Astrocyte of the spinal cord (primary cell): Measurements from ENCODE around the gene IRF8.

ENCODE experiments used
- DNase-seq: peaks from one replicate; pipeline ENCODE4 v3.0.0; 2011; ENCODE audit warnings: low read depth, low spot score
- H3K4me3 ChIP-seq: 2 replicates; pipeline ENCODE4 v1.5.1; 2011; ENCODE audit warnings: low read depth, mild to moderate bottlenecking, low read length, moderate library complexity
- CTCF ChIP-seq: IDR thresholded peaks from 2 replicates; pipeline ENCODE4 v1.5.1; 2012; ENCODE audit warnings: low read depth, mild to moderate bottlenecking, low read length, inconsistent platforms
- in situ Hi-C: cut with HindIII; loops from 2 replicates; pipeline ENCODE4 v1.10.0; 2017; ENCODE audit warnings: low sequenced_read_pairs

IRF8 gene

DNA sequence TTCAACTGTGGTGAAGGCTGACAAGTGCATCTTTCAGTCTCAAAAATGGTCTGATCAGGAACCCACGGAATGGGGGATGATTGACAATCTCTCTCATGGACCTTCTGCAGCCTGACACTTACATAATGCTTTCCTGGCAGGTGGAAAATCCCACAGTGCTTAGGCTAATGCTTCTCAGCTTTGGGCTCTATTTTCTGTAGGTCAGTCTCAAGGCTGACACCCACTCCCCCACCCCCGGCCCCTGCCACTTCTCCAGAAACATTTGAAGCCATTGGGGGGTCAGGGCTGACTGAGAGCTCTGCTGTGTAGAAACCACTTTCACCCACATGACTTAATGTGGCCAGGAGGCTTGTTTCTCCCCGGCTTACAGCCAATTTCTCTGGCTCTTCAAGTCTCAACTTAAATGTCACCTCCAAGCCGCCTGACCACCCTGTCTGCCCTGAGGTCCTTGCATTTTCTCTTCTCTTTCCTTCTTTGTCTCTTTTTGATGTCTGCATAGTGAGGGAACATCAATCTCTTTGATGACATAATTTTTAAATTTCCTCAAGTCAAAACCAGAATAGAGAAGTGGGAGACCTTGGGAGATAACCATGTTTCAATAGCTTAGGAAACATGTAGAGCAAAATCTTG is 16.7 kb upstream of the IRF8 start:
- no peak for TF ChIP-seq CTCF
- in situ Hi-C loops: no loop called here
- DNase-seq: no peak
- H3K4me3 ChIP-seq: no peak overlapping the region

GRCh38 chr16:85883813-85884212 is 15.1 kb upstream of the IRF8 start:
- no peak for TF ChIP-seq CTCF
- no peak overlapping the region for H3K4me3 ChIP-seq
- in situ Hi-C loops: no loop called here
- no peak for DNase-seq

DNA sequence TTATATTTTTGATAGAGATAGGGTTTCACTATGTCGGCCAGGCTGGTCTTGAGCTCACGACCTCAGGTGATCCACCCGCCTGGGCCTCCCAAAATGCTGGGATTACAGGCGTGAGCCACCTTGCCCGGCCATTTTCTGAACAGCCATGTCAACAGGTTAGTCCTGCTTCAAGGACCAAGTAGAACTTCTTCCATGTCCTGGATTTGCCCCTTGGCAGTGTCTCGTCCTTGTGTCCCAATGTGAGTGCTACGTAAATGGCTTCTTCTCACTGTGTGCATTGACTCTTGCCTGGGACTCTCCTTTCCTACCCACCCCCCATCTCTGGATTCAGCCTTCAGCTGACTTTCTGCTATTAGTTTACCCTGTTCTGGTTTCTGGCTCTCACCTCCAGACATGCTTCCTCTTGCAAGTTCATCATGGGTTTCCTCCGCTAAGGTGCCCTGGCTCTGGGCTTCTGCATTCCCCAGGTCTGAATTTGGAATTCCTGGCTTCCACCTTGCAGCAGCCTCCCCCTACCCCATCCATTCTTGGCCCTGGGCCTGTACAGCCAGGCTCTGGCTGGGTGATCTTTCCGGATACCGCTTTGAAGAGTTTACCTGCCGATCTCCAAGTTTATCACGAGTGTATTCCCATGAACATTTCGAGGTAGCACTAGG is 14.0 kb upstream of the IRF8 start:
- DNase-seq: no peak
- no peak overlapping the region for H3K4me3 ChIP-seq
- no peak for TF ChIP-seq CTCF
- in situ Hi-C loops: no loop called here

GRCh38 chr16:85885537-85885936 is 13.4 kb upstream of the IRF8 start:
- TF ChIP-seq CTCF: no peak
- no peak overlapping the region for H3K4me3 ChIP-seq
- in situ Hi-C loops: no loop called here
- no peak for DNase-seq

- no peak overlapping the region for H3K4me3 ChIP-seq
- in situ Hi-C loops: no loop called here
- DNase-seq: peak; percentile 60
- no peak for TF ChIP-seq CTCF
Measured at GRCh38 chr16:85888405-85889331, 10.3 kb upstream of the IRF8 start.

GRCh38 chr16:85891033-85891775 is 7.8 kb upstream of the IRF8 start:
- in situ Hi-C loops: no loop called here
- TF ChIP-seq CTCF: no peak
- H3K4me3 ChIP-seq: no peak overlapping the region
- DNase-seq: no peak
